Fibroblast of gingiva (primary cell): Measurements from ENCODE around the gene MNAT1.
"Not testable (repeated sequence)": the region's sequence is repeated elsewhere in the genome, so short reads cannot be mapped to it uniquely, and the experiment has no call there.

ENCODE experiments used
- DNase-seq: peaks from one replicate; pipeline ENCODE4 v3.0.0-alpha.2; 2011; ENCODE audit warnings: low read depth

Gene MNAT1

GRCh38 chr14:60738843-60739508 lies 4.4 kb downstream of the MNAT1 start:
- no peak for DNase-seq

GRCh38 chr14:60744566-60744965 lies 10.0 kb downstream of the MNAT1 start:
- DNase-seq, result no peak

- no peak for DNase-seq
Observed at GRCh38 chr14:60753264-60754119, 18.9 kb downstream of the MNAT1 start.

GRCh38 chr14:60756847-60757246 lies 22.3 kb downstream of the MNAT1 start:
- peak; percentile 36 for DNase-seq

- peak; percentile 84 for DNase-seq
Observed at GRCh38 chr14:60757567-60758002, 23.0 kb downstream of the MNAT1 start.

GRCh38 chr14:60758885-60759284 lies 24.3 kb downstream of the MNAT1 start:
- peak; percentile 37 for DNase-seq

- no peak for DNase-seq
Observed at GRCh38 chr14:60760209-60760608, 25.6 kb downstream of the MNAT1 start.

- no peak for DNase-seq
Observed at GRCh38 chr14:60760644-60761364, 26.2 kb downstream of the MNAT1 start.

- DNase-seq, result no peak
Observed at GRCh38 chr14:60768602-60769001, 34.0 kb downstream of the MNAT1 start.

- DNase-seq, result no peak
Observed at GRCh38 chr14:60771117-60771516, 36.6 kb downstream of the MNAT1 start.

GRCh38 chr14:60773558-60773957 lies 39.0 kb downstream of the MNAT1 start:
- no peak for DNase-seq

- DNase-seq, result no peak
Observed at GRCh38 chr14:60775296-60775695, 40.7 kb downstream of the MNAT1 start.

GRCh38 chr14:60777856-60778578 lies 43.5 kb downstream of the MNAT1 start:
- DNase-seq, result peak; percentile 83

- DNase-seq, result not testable (repeated sequence)
Observed at GRCh38 chr14:60779745-60780514, 45.4 kb downstream of the MNAT1 start.

- not testable (repeated sequence) for DNase-seq
Observed at GRCh38 chr14:60780558-60780957, 46.0 kb downstream of the MNAT1 start.

GRCh38 chr14:60786905-60787304 lies 52.3 kb downstream of the MNAT1 start:
- no peak for DNase-seq

- DNase-seq, result no peak
Observed at GRCh38 chr14:60789656-60790055, 55.1 kb downstream of the MNAT1 start.

GRCh38 chr14:60790850-60791249 lies 56.3 kb downstream of the MNAT1 start:
- DNase-seq, result no peak

GRCh38 chr14:60796434-60796833 lies 61.9 kb downstream of the MNAT1 start:
- DNase-seq, result no peak

- no peak for DNase-seq
Observed at GRCh38 chr14:60800409-60800808, 65.8 kb downstream of the MNAT1 start.

- no peak for DNase-seq
Observed at GRCh38 chr14:60803871-60804270, 69.3 kb downstream of the MNAT1 start.
